ENCODE results near the gene NPAT.
A peak's percentile ranks its signal among the peaks of the same experiment; 100 is the strongest.

NPAT gene

GRCh38 chr11:108222574-108223347 lies at the start of gene NPAT, which contains the start of gene ATM:
TSS of gene NPAT (minus strand) at chr11:108222638. CDS start at chr11:108222536, 102 bp downstream.
TSS of gene ATM (plus strand) at chr11:108223067. CDS start at chr11:108227625, 4,558 bp downstream.
- peak; percentile 95 for DNase-seq (ENCODE audit: low spot score)

DNA sequence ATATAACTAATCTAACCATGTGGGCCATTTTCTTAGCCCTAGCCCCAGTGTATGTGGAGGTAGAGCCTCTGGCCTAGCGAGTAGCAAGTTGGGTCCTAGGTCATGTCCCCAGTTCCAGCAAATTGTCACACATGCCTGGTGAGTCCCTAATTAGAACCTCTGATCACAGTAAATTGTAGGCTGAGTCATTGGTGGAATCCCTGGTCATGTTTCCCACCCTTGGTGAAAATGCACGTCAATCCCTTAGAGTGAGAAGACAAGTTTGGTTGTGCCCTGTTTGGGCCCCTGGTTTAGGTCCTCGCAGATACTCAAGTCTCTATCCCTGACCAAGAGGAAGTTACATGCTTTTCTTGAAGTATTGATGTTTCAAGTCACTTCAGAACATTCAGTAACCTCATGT lies 47.1 kb upstream of the NPAT start:
- DNase-seq (ENCODE audit: low spot score) = no peak

DNA sequence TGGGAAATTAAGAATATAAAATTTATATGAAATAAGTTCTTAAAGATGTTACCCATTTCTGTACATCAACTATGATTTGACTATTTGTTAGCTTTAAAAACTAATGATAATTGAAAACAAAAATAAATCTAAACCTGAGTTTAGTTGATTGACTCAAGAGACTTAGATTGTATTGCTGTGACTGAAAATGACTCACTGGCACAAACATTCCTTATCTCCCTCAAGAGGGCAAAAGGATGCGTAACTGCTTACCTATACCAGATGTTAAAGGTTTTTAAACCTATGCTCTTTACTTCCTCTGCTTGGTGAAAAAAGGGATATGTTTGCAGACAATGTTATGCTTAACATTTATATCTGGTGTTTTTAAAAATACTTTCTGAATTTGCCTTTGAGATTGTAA lies 30.7 kb upstream of the NPAT start:
- DNase-seq (ENCODE audit: low spot score) = no peak

DNA sequence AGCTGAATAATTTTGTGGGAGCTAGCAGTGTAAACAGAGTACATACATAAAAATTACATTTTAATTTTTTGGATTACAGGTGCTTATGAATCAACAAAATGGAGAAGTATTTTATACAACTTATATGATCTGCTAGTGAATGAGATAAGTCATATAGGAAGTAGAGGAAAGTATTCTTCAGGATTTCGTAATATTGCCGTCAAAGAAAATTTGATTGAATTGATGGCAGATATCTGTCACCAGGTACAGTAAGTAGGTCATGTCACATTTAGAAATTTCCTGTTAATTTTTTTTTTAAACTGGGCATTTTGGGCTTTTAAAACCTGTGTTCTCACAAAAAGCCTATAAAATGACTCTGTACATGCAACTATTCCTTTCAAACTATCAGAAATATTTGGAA lies 24.4 kb upstream of the NPAT start:
- DNase-seq (ENCODE audit: low spot score) = no peak

- DNase-seq (ENCODE audit: low spot score) = no peak
Measured at GRCh38 chr11:108246308-108246707, 23.9 kb upstream of the NPAT start.

DNA sequence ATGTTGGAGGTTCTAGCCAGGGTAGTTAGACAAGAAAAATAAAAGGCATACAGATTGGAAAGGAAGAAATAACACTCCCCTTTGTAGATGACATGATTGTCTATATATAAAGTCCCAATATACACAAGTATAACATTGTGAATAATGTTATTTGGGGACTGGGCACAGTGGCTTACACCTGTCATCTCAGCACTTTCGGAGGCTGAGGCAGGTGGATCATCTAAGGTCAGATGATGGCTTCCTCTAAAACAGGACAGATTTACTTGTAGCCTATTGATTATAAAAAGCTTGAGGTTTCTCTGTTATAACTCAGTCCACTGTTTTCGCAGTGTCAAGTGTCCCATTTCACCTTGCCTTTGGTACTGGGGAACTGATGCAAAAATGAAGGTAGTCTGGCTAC lies 20.0 kb upstream of the NPAT start:
- DNase-seq (ENCODE audit: low spot score) = no peak

GRCh38 chr11:108241330-108242037 lies 19.0 kb upstream of the NPAT start:
- DNase-seq (ENCODE audit: low spot score) = no peak

GRCh38 chr11:108239076-108239475 lies 16.6 kb upstream of the NPAT start:
- DNase-seq (ENCODE audit: low spot score) = no peak

- no peak for DNase-seq (ENCODE audit: low spot score)
Measured at GRCh38 chr11:108237058-108237481, 14.6 kb upstream of the NPAT start.

GRCh38 chr11:108235633-108236032 lies 13.2 kb upstream of the NPAT start:
- DNase-seq (ENCODE audit: low spot score) = no peak

DNA sequence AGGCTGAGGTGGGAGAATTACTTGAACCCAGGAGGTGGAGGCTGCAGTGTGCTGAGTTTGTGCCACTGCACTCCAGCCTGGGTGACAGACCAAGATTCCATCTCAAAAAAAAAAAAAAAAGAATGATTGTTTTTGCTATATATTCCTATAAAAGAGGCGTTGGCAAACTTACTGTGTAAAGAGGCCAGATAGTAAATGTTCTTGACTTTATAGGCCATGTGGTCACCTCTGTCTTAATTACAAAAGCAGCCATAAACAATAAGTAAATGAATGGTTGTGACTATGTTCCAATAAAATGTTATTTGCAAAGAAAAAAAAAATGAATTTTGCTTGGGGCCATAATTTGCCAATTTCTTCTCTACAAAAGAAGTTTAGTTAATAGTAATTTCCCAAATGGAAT lies 12.8 kb upstream of the NPAT start:
- no peak for DNase-seq (ENCODE audit: low spot score)

DNA sequence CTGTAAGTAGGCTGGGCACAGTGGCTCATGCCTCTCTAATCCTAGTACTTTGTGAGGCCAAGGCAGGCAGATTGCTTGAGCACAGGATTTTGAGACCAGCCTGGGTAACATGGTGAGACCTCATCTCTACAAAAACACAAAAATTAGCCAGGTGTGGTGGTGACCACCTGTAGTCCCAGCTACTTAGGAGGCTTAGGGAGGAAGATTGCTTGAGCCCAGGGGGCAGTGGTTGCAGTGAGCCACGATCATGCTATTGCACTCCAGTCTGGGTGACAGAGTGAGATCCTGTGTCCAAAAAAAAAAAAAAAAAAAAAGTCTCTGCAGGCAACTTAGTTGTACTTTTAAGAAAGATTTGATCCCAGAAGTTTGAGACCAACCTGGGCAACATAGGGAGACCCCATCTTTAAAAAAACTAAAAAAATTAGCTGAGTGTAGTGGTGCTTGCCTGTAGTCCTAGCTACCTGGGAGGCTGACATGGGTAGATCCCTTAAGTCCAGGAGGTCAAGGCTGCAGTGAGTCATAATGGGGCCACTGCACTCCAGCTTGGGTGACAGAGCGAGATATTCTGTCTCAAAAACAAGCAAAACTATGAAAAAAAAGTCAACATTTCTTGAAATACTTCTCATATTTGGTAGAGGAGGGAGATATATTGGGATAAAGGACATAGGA lies 11.0 kb upstream of the NPAT start:
- DNase-seq (ENCODE audit: low spot score) = no peak

- no peak for DNase-seq (ENCODE audit: low spot score)
Measured at GRCh38 chr11:108228251-108228650, 5.8 kb upstream of the NPAT start.

DNA sequence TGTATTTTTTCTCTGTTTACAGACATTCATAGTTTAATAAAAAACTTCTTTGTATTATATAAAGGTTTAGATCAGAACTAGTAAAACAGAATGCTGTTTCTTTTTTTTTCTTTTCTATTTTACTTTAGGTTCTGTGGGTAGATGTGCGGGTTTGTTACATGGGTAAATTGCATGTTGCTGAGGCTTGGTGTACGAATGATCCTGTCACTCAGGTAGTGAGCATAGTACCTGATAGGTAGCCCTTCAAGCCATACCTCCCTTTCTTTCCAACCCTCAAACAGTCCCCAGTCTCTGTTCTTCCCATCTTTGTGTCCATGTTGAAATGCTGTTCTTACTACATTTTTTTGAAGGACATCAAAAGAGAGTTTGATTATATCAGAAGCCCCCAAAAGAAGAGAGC lies 3.6 kb upstream of the NPAT start:
- no peak for DNase-seq (ENCODE audit: low spot score)

DNA sequence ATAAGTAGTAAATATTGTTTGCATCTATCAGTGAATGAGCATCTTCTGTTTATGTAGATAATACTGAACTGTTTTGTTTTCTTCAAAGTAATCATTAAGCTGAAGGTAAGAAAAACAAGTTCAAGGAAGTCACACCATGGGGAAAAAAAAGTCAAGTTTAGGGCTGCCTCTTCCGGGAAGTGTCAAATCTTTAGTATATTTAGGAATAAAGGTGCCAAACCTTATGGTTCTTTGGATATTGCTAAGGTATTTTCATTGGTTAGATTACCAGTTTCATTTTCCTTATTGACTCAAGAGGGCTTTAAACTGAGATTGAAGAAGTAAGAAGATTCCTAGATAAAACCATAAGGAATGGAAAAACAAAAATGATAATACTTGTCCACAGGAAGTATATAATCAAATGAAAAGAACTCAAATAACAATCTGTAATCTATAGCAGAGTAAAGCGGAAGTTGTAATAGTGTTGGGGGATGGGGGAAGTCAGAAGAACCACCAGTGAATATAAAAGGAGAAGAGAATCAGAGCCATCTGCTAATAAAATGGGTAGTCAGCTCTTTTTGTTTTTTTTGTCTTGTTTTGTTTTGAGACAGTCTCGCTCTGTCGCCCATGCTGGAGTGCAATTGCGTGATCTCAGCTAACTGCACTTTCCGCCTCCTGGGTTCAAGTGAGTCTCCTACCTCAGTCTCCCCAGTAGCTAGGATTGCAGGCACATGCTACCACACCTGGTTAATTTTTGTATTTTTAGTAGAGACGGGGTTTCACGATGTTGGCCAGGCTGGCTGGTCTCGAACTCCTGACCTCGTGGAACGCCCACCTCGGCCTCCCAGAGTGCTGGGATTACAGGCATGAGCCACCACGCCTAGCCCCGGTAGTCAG lies 2.7 kb upstream of the NPAT start:
- DNase-seq (ENCODE audit: low spot score) = no peak

DNA sequence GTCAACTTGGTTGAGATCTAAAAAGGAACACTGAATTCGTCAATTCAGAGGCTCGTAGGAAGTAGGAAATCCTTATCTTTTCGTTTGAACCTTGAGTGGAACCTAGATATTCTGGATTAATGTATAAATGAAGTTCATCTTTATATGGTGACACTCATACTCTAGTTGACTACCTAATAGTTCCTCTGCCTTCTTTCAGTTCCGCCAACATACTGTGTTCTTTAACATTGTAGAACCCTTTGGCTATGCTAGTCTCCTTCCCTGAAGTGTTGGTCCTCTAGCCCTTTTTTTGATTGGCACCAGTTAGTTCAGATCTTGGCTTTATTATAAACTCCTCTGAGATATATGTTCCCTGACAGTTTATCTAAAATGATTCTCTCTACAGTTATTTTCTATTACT lies 1.9 kb upstream of the NPAT start:
- no peak for DNase-seq (ENCODE audit: low spot score)

- DNase-seq (ENCODE audit: low spot score) = no peak
Measured at GRCh38 chr11:108223348-108224149, 1.1 kb upstream of the NPAT start.

- no peak for DNase-seq (ENCODE audit: low spot score)
Measured at GRCh38 chr11:108221911-108222573, 396 bp downstream of the NPAT start.

DNA sequence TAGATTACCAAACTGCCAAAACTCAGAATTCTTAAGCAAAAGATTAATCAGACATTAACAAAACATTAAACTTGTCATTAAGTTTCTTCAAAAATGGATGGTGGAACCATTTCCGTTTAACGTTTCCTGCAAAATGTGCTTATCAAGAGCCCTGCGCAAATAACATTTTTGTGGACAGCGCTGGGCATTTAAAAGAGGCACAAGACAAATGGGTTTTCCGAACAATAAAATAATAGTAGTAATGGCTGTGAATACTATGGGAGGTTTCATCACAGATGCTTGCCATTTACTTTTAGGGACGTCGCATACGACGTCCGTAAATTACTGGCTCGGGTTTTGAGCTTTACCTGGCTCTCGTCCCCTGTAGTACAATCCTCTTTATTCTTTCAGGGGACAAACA lies 1.1 kb downstream of the NPAT start:
- DNase-seq (ENCODE audit: low spot score) = no peak

GRCh38 chr11:108220721-108221336 lies 1.6 kb downstream of the NPAT start:
- DNase-seq (ENCODE audit: low spot score) = no peak
